Stimulated activated CD8-positive, alpha-beta memory T cell treated with anti-CD3 and anti-CD28 coated beads, Interleukin-12 subunit alpha, Interleukin-12 subunit beta, amount 100 ng/mL, for 1 hour (primary cell): Measurements from ENCODE around the gene CDH4.

Experiments
- DNase-seq: peaks from one replicate; pipeline ENCODE4 v3.0.0-alpha.2; 2020; ENCODE audit warnings: low read depth

Gene CDH4

DNA sequence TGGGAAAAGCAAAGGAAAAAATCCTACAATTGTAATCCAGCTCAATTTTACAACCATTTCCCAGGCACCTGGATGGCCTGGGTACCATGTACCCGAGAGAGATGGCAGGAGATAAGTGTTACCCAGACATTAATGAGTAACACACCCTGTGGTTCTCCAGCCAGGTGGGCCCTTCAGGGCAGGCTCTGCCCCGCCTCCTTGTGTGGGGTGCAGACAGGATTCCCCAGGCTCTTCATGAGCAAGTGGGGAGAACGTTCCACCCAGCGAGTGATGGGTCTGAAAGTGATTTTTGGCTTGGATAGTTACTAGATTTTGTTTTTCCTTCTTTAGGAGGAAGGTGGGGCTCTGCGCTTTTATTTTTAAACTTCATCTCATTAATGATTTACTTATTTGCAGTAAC lies 569.7 kb downstream of the CDH4 start:
- DNase-seq, result no peak

DNA sequence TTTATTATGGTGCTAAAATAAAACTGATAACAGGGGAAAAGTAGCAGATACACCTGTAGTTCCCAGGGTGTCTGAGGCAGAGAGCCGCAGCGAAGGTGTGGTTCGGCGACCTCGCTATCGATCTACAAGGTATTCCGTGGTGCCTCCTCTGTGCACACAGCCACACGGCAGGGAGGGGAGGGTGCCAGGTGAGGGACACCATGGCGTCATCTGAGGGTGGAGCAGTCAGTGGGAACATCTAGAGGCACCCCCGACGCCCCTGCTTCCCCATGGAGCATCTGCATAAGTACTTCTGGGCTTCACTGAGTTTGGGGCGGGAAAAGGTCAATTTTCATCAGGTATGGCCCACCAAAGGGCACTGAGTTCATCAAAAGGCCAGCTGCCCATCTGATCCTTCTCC lies 570.3 kb downstream of the CDH4 start:
- DNase-seq, result no peak

GRCh38 chr20:61823242-61823641 lies 571.2 kb downstream of the CDH4 start:
- DNase-seq, result no peak

GRCh38 chr20:61828891-61829290 lies 576.8 kb downstream of the CDH4 start:
- DNase-seq, result no peak

- no peak for DNase-seq
These were observed 577.5 kb downstream of the CDH4 start for GRCh38 chr20:61829526-61829925.

DNA sequence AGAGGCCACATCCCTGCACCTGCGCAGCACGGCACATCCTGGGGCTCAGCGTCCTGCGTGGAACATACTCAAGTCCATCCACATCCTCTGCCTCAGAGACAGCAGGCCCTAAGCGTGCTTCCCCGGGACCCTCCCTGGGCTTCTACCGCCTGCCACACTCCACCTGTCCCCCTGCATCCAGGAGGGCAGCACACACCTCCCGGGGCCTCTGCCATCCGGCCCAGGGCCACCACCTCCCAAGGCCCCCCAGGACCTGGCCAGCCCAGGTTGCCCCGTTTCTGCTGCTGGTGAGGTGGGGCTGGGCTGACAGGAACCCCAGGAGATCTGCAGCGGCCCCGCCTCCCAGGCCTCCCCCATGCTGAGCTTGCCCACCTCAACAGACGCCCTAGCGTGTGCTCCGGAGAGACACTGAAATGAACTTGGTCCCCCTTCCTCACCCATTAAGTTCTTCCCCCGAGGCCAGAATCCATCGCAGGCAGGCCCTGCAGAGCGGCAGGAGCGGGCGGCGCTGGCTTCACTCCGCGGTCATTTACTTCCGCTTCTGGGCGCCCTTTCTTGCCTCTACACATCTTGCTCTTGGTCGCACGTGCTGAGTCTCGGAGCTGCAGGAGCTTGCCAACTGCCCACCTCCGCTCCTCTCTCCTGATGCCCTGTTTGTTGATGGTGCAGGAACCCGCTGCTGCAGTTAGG lies 578.3 kb downstream of the CDH4 start:
- DNase-seq, result no peak

DNA sequence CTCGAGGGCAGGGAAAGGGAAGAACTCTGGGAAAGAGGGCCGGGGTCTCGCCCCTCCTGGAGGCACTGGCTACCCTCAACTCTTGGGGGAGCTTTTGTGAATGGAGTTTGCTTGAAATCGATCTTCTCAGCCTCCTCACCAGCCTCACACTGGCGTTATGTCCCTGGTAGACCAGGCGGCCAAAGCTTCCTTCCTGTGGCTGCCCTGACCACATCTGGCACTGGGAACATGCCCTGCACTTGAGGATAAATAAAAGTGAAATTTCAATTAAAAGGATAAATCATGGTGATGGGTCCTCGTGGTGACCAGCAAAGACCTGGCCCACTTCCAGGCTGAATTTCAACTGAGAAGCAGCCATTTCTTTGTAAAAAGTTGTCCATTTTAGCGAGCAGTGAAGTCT lies 578.9 kb downstream of the CDH4 start:
- no peak for DNase-seq

DNA sequence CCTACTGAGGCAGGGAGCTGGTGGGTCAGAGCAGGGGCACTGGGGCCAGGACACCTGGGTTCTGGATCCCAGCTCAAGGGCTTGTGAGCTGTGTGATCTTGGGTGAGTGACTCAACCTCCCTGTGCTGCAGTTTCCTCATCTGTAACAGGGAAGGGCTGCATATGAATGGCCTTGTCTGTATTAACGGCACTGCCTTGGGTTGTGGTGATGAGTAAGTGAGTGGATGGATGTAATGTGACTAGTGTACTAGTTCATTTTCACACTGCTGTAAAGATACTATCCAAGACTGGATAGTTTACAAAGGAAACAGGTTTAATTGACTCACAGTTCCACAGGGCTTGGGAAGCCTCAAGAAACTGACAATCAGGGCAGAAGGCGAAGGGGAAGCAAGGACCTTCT lies 580.1 kb downstream of the CDH4 start:
- no peak for DNase-seq

DNA sequence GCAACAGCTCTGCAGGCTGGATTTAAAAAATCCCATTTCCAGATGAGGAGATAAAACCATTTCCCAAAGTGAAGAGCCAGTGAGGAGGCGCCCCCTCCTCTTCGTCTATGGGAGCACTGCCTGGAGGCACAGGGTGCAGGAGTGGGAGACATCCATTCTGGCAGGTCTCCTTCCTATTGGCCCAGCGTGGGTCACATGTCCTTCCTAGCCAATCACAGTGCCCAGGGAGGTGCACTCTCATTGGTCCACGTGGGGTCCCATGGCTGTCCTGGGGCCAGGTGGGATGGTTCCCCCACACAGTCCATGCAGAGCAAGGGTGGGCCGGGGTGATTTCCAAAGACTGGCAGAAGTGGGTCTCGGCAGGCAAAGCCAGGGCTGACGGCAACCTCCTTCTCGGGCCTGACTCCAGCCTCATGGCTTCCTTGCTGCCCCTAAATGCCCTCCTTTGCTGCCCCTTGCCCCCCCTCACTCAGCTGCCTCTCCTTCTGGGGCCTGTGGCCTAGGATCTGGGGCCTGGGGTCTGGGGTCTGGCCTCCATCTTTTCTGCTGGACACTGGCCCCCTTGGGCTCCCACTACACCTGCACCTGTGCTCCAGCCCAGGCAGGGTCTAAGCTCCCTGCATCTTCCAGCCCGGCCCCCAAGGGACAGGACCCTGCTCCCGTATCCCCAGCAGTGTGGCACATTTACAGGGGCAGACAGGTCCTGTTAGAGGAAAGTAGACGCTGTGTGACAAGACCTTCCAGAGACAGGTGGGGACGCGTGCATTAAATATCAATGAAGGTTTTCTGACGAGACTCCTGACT lies 581.9 kb downstream of the CDH4 start:
- no peak for DNase-seq

- no peak for DNase-seq
These were observed 583.2 kb downstream of the CDH4 start for GRCh38 chr20:61835301-61835700.

DNA sequence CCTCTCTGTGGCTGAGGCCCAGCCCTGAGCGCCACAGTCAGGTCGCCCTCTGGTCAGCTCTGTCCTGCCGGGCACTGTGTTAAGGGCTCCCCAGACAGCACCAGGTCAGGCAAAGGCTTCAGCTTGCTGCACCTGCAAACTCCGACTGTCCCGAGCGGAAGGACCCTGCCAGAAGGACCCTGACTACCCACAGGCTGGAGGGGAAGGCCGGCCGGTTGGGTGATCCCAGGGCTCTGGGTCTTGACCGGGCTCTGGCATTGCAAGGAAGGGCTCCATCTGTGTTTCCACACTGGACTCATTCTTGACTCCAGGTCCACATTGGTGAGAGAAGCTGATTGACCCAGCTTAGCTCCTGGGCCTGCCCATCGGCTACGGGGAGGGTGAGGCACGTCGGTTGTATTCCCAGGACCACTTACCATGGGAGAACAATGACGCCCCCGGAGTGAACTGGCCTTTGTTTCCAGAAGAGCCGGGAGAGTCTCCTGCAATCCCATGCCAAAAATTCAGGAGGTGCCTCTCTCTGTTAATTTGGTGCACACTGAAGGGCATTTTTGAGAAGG lies 583.8 kb downstream of the CDH4 start:
- DNase-seq, result no peak

DNA sequence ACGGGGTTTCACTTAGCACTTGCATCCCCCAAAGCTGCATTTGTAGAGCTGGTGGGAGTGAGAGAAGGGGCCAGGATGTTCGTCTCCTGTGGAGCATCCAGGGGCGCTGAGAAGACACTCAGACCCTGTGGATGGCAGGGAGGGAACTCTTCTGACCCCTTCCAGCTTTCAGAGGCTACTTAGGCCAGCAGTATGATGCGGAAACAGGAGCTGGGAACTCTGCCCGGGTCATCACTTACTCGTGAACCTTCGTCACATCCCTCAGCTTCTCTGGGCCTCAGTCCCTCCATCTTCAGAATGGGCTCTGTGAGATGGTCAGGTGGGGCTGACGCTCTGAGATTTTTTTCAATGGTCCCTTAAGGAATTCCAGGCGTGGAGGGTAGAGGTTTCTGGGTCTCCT lies 585.1 kb downstream of the CDH4 start:
- no peak for DNase-seq

GRCh38 chr20:61839223-61839911 lies 587.3 kb downstream of the CDH4 start:
- no peak for DNase-seq

- DNase-seq, result no peak
These were observed 588.1 kb downstream of the CDH4 start for GRCh38 chr20:61839912-61840778.

DNA sequence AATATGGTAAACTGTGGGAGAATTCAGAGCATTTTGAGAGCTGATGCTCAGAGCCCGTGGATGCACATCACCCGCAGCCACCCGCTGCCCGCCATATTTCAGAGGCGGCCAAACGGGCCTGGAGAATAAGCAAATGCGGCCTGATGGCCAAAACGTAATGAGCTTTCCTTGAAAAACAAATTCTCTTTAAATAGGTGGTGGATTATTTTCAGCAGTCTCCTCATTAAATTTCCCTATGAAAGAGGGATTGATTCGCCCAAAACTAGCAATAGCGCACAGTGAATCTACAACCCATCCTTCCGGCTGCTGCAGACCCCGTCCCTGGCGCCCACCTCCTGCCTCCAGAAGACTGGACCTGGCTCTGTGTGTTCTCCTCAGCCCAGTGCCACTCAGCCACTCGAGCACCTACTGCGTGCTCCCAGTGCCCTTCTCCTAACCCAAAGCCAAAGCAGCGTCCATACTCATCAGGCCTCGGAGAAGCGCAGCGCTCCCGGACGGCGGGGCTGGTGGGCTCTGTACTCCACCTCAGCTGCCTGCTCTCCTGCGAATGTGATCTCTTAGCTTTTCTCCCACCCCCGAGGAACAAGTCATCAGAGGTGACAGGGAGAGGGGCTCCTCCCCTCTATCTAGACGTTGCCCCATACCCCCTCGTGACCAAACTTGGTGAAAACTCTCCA lies 588.9 kb downstream of the CDH4 start:
- DNase-seq, result no peak

- no peak for DNase-seq
These were observed 589.5 kb downstream of the CDH4 start for GRCh38 chr20:61841551-61841950.

DNA sequence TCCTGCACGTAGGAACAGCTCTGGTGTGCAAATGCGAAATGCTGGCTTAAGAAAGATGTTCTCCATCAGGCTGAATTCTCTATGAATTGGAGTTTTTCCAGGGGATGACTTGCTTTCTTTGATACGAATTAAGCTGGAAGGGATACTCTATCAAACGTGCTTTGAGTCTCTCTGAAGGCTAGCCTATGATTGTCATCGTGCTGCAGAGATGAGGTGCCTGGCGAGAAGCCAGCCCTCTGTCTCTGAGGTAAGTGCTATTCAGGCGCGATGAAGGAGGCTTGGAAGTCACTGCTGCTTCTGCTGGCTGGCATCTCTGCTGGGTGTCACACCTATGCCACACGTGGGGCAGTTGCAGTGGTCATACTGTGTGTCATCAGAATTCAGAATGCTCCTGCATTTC lies 589.9 kb downstream of the CDH4 start:
- no peak for DNase-seq

GRCh38 chr20:61844621-61845020 lies 592.6 kb downstream of the CDH4 start:
- DNase-seq, result no peak

- no peak for DNase-seq
These were observed 593.2 kb downstream of the CDH4 start for GRCh38 chr20:61845233-61845671.

- no peak for DNase-seq
These were observed 594.0 kb downstream of the CDH4 start for GRCh38 chr20:61846074-61846473.

- DNase-seq, result no peak
These were observed 594.8 kb downstream of the CDH4 start for GRCh38 chr20:61846741-61847419.
